Fibroblast of pulmonary artery (primary cell): ENCODE data around the gene IFNLR1.

Source experiments
- DNase-seq: peaks from one replicate; pipeline ENCODE4 v3.0.0-alpha.2; 2010; ENCODE audit warnings: low read depth
- H3K4me3 ChIP-seq: replicated peaks from 2 replicates; pipeline ENCODE4 v1.5.1; 2011; ENCODE audit warnings: low read depth, mild to moderate bottlenecking, control low read depth, low read length, moderate library complexity
- CTCF ChIP-seq: IDR thresholded peaks from 2 replicates; pipeline ENCODE4 v1.5.1; 2011; ENCODE audit warnings: mild to moderate bottlenecking, control low read depth, low read length, inconsistent platforms; ENCODE audit errors: missing control alignments

The IFNLR1 gene

DNA sequence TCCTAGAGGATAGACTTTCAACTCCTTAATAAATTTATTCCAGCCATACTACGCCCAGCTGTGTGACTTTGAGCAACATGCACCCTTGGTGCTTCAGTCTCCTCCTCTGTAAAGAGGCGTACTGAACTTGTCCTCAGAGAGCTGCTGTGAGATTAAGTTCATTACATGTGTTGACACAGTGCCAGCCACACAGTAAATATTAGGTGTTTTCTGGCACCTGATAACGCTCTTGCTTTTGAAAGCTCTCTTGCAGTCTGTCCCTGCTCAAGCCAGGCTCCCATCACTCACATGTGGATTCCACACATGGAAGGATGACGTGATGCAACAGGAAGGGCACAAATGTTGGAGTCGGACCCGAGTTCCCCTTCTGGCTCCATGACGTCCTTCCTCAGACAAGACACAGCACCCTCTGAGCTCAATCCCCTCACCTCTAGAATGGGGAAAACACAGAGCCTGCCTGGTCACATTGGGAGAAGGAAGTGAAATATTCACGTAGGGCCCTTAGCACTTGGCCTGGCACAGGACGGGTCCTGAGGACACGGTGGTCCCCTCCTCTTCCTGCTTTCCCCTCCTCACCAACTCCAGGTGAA lies 7.7 kb downstream of the IFNLR1 start:
- no peak for TF ChIP-seq CTCF
- H3K4me3 ChIP-seq = no peak overlapping the region
- DNase-seq = no peak

DNA sequence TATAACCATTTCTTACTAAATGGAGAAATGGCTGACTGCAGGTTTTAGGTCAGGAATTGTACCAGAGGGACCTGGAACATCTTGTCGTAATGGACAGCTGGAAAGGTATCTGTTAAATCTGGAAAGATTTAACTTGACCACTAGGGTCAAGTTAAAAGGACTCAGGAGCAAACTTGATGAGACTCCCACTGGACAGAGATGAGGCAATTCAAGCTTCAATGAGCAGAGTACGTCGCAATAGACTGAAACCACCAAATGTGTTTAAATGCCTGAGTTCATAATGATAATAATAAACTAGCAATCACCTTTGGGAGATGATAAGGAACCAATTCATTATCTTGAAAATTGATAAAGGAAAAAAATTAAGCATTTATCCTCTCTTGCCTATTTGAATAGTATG lies 8.7 kb downstream of the IFNLR1 start:
- H3K4me3 ChIP-seq = no peak overlapping the region
- no peak for TF ChIP-seq CTCF
- no peak for DNase-seq

GRCh38 chr1:24177161-24177560 lies 9.9 kb downstream of the IFNLR1 start:
- H3K4me3 ChIP-seq = no peak overlapping the region
- no peak for TF ChIP-seq CTCF
- DNase-seq = no peak

DNA sequence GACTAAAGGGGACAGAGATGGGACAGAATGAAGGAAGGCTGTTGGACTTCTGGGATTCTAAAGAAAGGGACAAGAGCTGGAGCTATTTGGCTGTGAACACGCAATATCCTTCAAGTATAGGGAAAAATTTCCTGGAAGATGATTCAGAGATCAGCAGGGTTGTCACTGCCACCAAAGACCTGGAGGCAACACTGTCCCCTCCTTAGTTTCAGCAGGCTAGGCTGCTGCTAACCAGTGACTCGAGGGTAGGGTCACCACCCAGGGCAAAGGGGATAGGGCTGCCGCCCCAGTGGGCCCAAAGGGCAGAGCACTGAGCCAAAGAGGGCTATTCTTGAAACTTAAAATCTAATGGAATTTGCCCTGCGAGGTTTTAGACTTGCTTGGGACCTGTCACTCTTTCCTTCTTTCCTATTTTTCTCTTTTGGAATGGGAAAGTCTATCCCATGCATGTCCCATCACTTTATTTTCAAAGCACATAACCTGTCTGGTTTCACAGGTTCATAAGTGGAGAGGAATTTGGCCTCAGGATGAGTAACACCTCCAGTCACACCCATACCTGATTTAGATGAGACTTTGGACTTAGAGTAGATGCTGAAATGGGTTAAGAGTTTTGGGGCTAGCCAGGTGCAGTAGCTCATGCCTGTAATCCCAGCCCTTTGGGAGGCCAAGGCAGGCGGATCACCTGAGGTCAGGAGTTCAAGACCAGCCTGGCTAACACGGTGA lies 11.9 kb downstream of the IFNLR1 start:
- TF ChIP-seq CTCF = no peak
- DNase-seq = no peak
- H3K4me3 ChIP-seq = no peak overlapping the region

DNA sequence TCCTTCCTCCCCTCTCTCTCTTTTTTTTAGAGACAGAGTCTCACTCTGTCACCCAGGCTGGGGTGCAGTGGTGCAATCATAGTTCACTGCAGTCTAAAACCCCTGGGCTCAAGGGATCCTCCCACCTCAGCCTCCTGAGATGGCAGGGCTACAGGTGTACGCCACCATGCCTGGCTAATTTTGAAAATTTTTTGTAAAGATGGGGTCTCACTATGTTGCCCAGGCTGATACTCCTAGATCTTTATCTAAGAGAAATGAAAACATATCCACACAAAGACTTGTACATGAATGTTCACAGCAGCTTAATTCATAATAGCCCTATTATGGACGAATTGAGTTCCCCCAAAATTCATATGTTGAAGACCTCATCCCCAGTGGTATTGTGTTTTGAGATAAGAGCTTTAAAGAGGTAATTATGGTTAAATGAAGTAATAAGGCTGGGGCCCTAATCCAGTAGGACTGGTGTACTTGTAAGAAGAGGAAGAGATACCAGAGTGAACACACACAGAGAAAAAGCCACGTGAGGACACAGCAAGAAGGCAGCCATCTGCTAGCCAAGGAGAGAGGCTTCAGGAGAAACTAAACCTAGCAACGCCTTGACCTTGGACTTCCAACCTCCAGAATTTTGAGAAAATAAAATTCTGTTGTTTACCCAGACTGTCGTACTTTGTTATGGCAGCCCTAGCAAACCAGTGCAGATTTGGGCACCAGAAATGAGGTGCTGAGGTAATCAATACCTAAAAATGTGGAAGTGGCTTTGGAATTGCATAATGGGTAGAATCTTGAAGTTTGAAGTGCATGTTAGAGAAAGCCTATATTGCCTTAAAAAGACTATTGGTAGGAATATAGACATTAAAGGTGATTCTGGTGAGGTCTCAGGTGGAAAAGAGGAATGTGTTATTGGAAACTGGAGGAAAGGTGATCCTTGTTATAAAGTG lies 13.2 kb downstream of the IFNLR1 start:
- H3K4me3 ChIP-seq = no peak overlapping the region

GRCh38 chr1:24172598-24172997 lies 14.5 kb downstream of the IFNLR1 start:
- TF ChIP-seq CTCF = no peak
- no peak for DNase-seq
- no peak overlapping the region for H3K4me3 ChIP-seq

More for the DNA sequence above, 13.2 kb downstream of the IFNLR1 start:
- no peak for DNase-seq
- TF ChIP-seq CTCF = no peak
